Measurements from ENCODE around the gene CHRDL2. TPM values are rescaled to one million over a fixed set of nuclear protein-coding genes. Genes with fewer than 3 reads are reported as not detected.
A peak's percentile ranks its signal among the peaks of the same experiment; 100 is the strongest.

Gene CHRDL2
- total RNA-seq, 1 experiment from 2014 or later = 0.39 TPM

- no CpG with 5 or more reads among the region's 12 CpGs for WGBS (ENCODE audit: extremely low coverage, insufficient read length, low lambda C conversion rate)
- peaks cover 11 to 19% of the 10 kb centered on the region in 2 experiments for H3K4me1 Mint-ChIP-seq
- no peak overlapping the region for H3K4me2 ChIP-seq (ENCODE audit: insufficient read depth, insufficient read length, low read length)
- no peak overlapping the region for H3K4ac ChIP-seq (ENCODE audit: low read depth, low read length)
- no peaks in the 10 kb centered on the region; a peak in 1 of 5 replicates for H3K9me3 Mint-ChIP-seq
- no peak for DNase-seq
- no peaks in the 10 kb centered on the region; a peak in 1 of 7 replicates for H3K36me3 Mint-ChIP-seq (ENCODE audit: insufficient read depth in 1 of 3, low read depth in 3 of 3)
- no peak overlapping the region for H2AFZ ChIP-seq (ENCODE audit: low read length)
- no peaks in the 10 kb centered on the region for H3K79me2 ChIP-seq (ENCODE audit: insufficient read depth, low read length)
- H2BK20ac ChIP-seq (ENCODE audit: low read depth, low read length, poor library complexity, severe bottlenecking) = no peak overlapping the region
- peaks cover 11% of the 10 kb centered on the region for H3K27me3 Mint-ChIP-seq (ENCODE audit: low read depth)
- H3K27ac Mint-ChIP-seq = no peak overlapping the region
- no peak overlapping the region for H3K18ac ChIP-seq (ENCODE audit: insufficient read length, low read depth, low read length)
- no peaks in the 10 kb centered on the region for H3K27me3 ChIP-seq (ENCODE audit: insufficient read depth, low read length)
- H3K9me3 ChIP-seq (ENCODE audit: control insufficient read depth, low read depth, low read length) = no peaks in the 10 kb centered on the region
- no peaks in the 10 kb centered on the region for H4K20me1 ChIP-seq (ENCODE audit: control insufficient read depth, insufficient read depth, insufficient read length)
- no peak overlapping the region for H2BK12ac ChIP-seq (ENCODE audit: insufficient read length, low read depth, low read length)
- no peaks in the 10 kb centered on the region for H3K79me1 ChIP-seq (ENCODE audit: insufficient read depth, low read depth, low read length, poor library complexity, severe bottlenecking)
- H3K14ac ChIP-seq (ENCODE audit: insufficient read depth, low read length) = no peak overlapping the region
- H4K5ac ChIP-seq (ENCODE audit: insufficient read length, low read depth, low read length) = no peak overlapping the region
- H3K4me3 Mint-ChIP-seq = peak overlapping the region in 1 of 2 experiments; percentile 62; a peak in 2 of 5 replicates
- H3T11ph ChIP-seq (ENCODE audit: low read length) = no peak overlapping the region
- no peak overlapping the region for H3K9ac ChIP-seq (ENCODE audit: extremely low read depth, insufficient read length, low read length)
- H3K27ac ChIP-seq (ENCODE audit: insufficient read length, low read depth, low read length) = no peak overlapping the region
- no peak overlapping the region for H3K23ac ChIP-seq (ENCODE audit: insufficient read length, low read depth, low read length)
- no peak for TF ChIP-seq CTCF (conservative IDR thresholded peaks at IDR 0.05)
- no peak overlapping the region for H2BK5ac ChIP-seq (ENCODE audit: insufficient read length, low read length)
- H2AK5ac ChIP-seq (ENCODE audit: insufficient read length, low read length) = no peak overlapping the region
- no peak overlapping the region for H2BK120ac ChIP-seq (ENCODE audit: low read depth, low read length, poor library complexity, severe bottlenecking)
- H4K91ac ChIP-seq (ENCODE audit: insufficient read length, low read depth, low read length) = no peak overlapping the region
- no peaks in the 10 kb centered on the region for H3K4me1 ChIP-seq (ENCODE audit: insufficient read depth, low read length)
- no peak overlapping the region for H4K8ac ChIP-seq (replicated peaks; ENCODE audit: insufficient read length, low read depth, low read length)
- no peak overlapping the region for H3K56ac ChIP-seq (ENCODE audit: insufficient read length, low read depth, low read length)
- no peak overlapping the region for H2BK15ac ChIP-seq (ENCODE audit: low read depth, low read length)
- H3K23me2 ChIP-seq (ENCODE audit: insufficient read length, low read depth, low read length, poor library complexity, severe bottlenecking) = no peaks in the 10 kb centered on the region
Measured at GRCh38 chr11:74683941-74684481, 47.2 kb downstream of the CHRDL2 start.
